Upper lobe of left lung (tissue), 6 donors: ENCODE measurements around the gene SHC2. TPM values are rescaled to one million over a fixed set of nuclear protein-coding genes. Genes with fewer than 3 reads are reported as not detected.
A peak's percentile ranks its signal among the peaks of the same experiment; 100 is the strongest.

Experiments
- ATAC-seq, 2 donors: fragments of 200-7000 bp; cut with Tn5 transposase; one replicate each; pipeline ENCODE4 v1.9.1; 2022; ENCODE audit warnings: mild to moderate bottlenecking in 2 of 2, moderate library complexity in 2 of 2; ENCODE audit not compliant: low FRiP score in 2 of 2
- DNase-seq, 2 donors: peaks; one replicate each; pipeline ENCODE4 v3.0.0-alpha.2; 2019 to 2020
- H3K27ac ChIP-seq, 4 donors: fragments of 200-600 bp; sonication (generic); one replicate each; pipeline ENCODE4 v1.5.1; 2016 to 2019
- H3K27me3 ChIP-seq, 4 donors: fragments of 200-600 bp; sonication (generic); one replicate each; pipeline ENCODE4 v1.5.1; 2017 to 2019
- H3K36me3 ChIP-seq, 4 donors: fragments of 200-600 bp; sonication (generic); one replicate each; pipeline ENCODE4 v1.5.1; 2016 to 2019
- H3K4me1 ChIP-seq, 4 donors: fragments of 200-600 bp; sonication (generic); one replicate each; pipeline ENCODE4 v1.5.1; 2018 to 2019
- H3K4me3 ChIP-seq, 4 donors: fragments of 200-600 bp; sonication (generic); one replicate each; pipeline ENCODE4 v1.5.1; 2017 to 2019; ENCODE audit warnings: mild to moderate bottlenecking in 2 of 4, moderate library complexity in 1 of 4
- H3K9me3 ChIP-seq, 4 donors: fragments of 200-600 bp; sonication (generic); one replicate each; pipeline ENCODE4 v1.5.1; 2018 to 2019
- EP300 ChIP-seq, 4 donors: sonication (generic); formaldehyde crosslinking; IDR thresholded peaks; one replicate each; pipeline ENCODE4 v1.5.1; 2017; ENCODE audit warnings: antibody characterized with exemption in 4 of 4, control low read depth in 2 of 4
- POLR2A ChIP-seq, 4 donors: fragments of 450-650 bp; IDR thresholded peaks; one replicate each; pipeline ENCODE4 v1.5.1; 2016 to 2017; ENCODE audit warnings: antibody characterized with exemption in 4 of 4, mild to moderate bottlenecking in 2 of 4
- POLR2AphosphoS5 ChIP-seq, 2 donors: sonication (generic); formaldehyde crosslinking; IDR thresholded peaks; one replicate each; pipeline ENCODE4 v1.5.1; 2017; ENCODE audit warnings: antibody characterized with exemption in 2 of 2
- WGBS, 2 donors: methylation state at CpG; one replicate each; pipeline ENCODE4 v1.1.5; 2017 to 2018; 5-methylcytosine and 5-hydroxymethylcytosine counted together
- total RNA-seq, 6 donors: library from RNA; depleted of rRNA in 4 of 6; stranded (reverse); fragments of >200 nt in 4 of 6; gene quantifications; one replicate each; pipeline versions ENCODE4 v1.1.0 to v1.2.1, GENCODE V29; 2016 to 2021
- TF ChIP-seq, protein P1 (sequence below), 6 experiments: fragments of 450-650 bp in 4 of 6; fragments of 200-600 bp in 2 of 6; sonication (generic) in 2 of 6; IDR thresholded peaks; one replicate each; pipeline ENCODE4 v1.5.1; 2016 to 2019; ENCODE audit warnings: antibody characterized with exemption in 6 of 6
- donor health status: DM: no; HTN: no; CAD: no; lungs with moderate emphysema.
- donor health status: DM: no; HTN: yes; CAD: no; lungs with severe emphysema.

SHC2 gene
- total RNA-seq, 6 donors from 2014 or later = 10.5 to 104 (median 22.5) TPM

DNA sequence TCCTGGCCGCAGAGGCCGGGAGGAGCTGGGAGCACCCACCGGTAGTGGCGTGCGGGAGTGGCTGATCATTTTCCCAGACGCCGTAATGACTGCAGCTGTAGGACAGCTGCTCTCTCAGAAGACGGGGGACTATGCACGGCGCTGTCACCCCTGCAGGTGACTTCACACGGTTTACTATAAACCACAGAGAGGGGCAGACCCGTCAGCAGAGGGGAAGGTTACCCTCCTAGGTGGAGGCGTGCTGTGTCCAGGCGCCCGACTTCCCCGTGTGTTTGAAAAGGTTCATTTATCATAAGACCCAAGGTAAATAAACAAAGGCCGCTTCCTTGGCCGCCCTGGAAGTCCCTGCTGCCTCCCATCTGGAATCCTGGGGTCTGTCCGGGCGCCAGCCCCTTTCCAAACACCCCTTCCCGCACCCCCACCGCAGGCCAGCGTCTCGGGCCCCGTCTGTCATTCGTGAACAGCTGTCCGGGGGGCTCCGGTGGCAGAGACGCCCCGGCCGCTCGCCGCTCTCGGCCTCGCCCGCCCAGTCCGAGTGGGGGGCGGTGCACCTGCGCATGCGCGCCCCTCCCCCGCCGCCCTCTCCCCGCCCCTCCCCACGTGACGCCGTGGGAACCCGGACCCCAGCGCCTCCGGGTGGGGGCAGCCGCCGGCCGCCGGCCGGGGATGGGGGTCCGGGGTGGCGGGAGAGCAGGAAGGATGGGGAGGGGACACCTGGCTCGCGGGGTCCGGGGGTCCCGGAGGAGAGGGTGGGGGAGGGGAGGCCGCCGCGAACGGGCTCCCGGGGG, 915 bp downstream of the SHC2 start:
- peaks cover 0 to 8% (median 0%) of the 10 kb centered on the region in 4 donors for H3K36me3 ChIP-seq
- H3K4me3 ChIP-seq = peak overlapping the region; percentile 67 to 77 (median 74)
- no peaks in the 10 kb centered on the region for H3K9me3 ChIP-seq
- WGBS, 2 donors = 2 to 12% methylated on average over 9 to 26 of the region's 66 CpGs
- H3K27ac ChIP-seq = peak overlapping the region; percentile 76 to 92 (median 82)
- peaks cover 0 to 21% (median 5%) of the 10 kb centered on the region in 4 donors for H3K27me3 ChIP-seq
- peaks cover 12 to 28% (median 15%) of the 10 kb centered on the region in 4 donors for H3K4me1 ChIP-seq
- ATAC-seq = peak in 1 of 2 donors; percentile 85
- peak in 2 of 4 donors; percentile 39 to 73 for TF ChIP-seq POLR2A (IDR thresholded peaks at IDR 0.05)
- no peak for TF ChIP-seq EP300 (IDR thresholded peaks at IDR 0.05)
- TF ChIP-seq, protein P1, sequence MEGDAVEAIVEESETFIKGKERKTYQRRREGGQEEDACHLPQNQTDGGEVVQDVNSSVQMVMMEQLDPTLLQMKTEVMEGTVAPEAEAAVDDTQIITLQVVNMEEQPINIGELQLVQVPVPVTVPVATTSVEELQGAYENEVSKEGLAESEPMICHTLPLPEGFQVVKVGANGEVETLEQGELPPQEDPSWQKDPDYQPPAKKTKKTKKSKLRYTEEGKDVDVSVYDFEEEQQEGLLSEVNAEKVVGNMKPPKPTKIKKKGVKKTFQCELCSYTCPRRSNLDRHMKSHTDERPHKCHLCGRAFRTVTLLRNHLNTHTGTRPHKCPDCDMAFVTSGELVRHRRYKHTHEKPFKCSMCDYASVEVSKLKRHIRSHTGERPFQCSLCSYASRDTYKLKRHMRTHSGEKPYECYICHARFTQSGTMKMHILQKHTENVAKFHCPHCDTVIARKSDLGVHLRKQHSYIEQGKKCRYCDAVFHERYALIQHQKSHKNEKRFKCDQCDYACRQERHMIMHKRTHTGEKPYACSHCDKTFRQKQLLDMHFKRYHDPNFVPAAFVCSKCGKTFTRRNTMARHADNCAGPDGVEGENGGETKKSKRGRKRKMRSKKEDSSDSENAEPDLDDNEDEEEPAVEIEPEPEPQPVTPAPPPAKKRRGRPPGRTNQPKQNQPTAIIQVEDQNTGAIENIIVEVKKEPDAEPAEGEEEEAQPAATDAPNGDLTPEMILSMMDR (IDR thresholded peaks at IDR 0.05) = no peak
- peak in 1 of 2 donors; percentile 78 for TF ChIP-seq POLR2AphosphoS5 (IDR thresholded peaks at IDR 0.05)
- DNase-seq = peak; percentile 45 to 94

DNA sequence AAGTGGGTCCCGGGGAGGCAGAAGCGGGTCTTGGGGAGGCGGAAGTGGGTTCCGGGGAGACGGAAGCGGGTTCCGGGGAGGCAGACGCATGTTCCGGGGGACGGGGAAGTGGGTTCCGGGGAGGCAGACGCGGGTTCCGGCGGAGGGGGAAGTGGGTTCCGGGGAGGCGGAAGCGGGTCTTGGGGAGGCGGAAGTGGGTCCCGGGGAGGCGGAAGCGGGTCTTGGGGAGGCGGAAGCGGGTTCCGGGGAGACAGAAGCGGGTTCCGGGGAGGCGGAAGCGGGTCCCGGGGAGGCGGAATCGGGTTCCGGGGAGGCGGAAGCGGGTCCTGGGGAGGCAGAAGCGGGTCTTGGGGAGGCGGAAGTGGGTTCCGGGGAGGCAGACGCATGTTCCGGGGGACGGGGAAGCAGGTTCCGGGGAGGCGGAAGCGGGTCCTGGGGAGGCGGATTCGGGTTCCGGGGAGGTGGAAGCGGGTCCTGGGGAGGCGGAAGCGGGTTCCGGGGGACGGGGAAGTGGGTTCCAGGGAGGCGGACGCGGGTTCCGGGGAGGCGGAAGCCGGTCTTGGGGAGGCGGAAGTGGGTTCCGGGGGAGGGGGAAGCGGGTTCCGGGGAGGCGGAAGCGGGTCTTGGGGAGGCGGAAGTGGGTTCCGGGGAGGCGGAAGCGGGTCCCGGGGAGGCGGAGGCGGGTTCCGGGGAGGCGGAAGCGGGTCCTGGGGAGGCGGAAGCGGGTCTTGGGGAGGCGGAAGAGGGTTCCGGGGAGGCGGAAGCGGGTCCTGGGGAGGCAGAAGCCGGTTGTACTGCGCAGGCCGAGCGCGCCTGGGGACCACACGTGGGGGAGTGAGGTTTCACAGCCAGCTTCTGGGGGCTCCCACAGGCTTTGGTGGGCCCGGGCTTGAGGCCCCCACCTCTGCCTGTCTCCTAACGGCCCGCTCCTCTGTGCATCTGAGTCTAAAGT, 2.5 kb downstream of the SHC2 start:
- no peak for ATAC-seq
- H3K27me3 ChIP-seq = peaks cover 0 to 21% (median 5%) of the 10 kb centered on the region in 4 donors
- peaks cover 0 to 8% (median 0%) of the 10 kb centered on the region in 4 donors for H3K36me3 ChIP-seq
- H3K27ac ChIP-seq = no peak overlapping the region
- peak in 1 of 2 donors; percentile 66 for DNase-seq
- no peak overlapping the region for H3K4me3 ChIP-seq
- no peaks in the 10 kb centered on the region for H3K9me3 ChIP-seq
- 95% methylated on average over 74 to 86 of the region's 89 CpGs for WGBS, 2 donors
- H3K4me1 ChIP-seq = peaks cover 12 to 28% (median 15%) of the 10 kb centered on the region in 4 donors
- TF ChIP-seq POLR2A (IDR thresholded peaks at IDR 0.05) = no peak
- TF ChIP-seq, protein P1 (IDR thresholded peaks at IDR 0.05) = no peak
- TF ChIP-seq POLR2AphosphoS5 (IDR thresholded peaks at IDR 0.05) = no peak
- no peak for TF ChIP-seq EP300 (IDR thresholded peaks at IDR 0.05)

DNA sequence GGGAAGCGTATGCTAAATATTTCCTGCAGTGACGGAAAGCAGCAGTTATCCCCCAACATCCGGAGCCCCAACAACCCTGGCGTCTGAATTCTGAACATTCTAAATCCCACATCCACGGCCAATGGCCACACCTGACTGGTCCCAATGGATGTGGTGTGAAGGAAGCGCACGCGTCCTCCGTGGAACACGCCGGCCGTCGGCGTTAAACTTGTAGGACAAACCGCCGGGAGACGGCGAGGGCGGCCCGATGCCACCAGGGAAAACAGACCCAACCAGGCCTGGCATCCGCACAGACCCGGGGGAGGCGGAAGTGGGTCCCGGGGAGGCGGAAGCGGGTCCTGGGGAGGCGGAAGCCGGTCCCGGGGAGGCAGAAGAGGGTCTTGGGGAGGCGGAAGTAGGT, 3.2 kb downstream of the SHC2 start:
- Histone ChIP-seq H3K27ac (no peak overlapping the region), H3K36me3 (peaks cover 0 to 8% (median 0%) of the 10 kb centered on the region in 4 donors), H3K4me3 (no peak overlapping the region), H3K4me1 (peaks cover 12 to 28% (median 15%) of the 10 kb centered on the region in 4 donors), H3K9me3 (no peaks in the 10 kb centered on the region), H3K27me3 (peaks cover 0 to 21% (median 5%) of the 10 kb centered on the region in 4 donors)
- TF ChIP-seq POLR2A (IDR thresholded peaks at IDR 0.05) = no peak
- TF ChIP-seq POLR2AphosphoS5 (IDR thresholded peaks at IDR 0.05) = no peak
- TF ChIP-seq, protein P1 (IDR thresholded peaks at IDR 0.05) = no peak
- no peak for TF ChIP-seq EP300 (IDR thresholded peaks at IDR 0.05)
- 95 to 96% methylated on average over 30 of the region's 30 CpGs for WGBS, 2 donors
- ATAC-seq (no peak), DNase-seq (peak in 1 of 2 donors; percentile 82)

DNA sequence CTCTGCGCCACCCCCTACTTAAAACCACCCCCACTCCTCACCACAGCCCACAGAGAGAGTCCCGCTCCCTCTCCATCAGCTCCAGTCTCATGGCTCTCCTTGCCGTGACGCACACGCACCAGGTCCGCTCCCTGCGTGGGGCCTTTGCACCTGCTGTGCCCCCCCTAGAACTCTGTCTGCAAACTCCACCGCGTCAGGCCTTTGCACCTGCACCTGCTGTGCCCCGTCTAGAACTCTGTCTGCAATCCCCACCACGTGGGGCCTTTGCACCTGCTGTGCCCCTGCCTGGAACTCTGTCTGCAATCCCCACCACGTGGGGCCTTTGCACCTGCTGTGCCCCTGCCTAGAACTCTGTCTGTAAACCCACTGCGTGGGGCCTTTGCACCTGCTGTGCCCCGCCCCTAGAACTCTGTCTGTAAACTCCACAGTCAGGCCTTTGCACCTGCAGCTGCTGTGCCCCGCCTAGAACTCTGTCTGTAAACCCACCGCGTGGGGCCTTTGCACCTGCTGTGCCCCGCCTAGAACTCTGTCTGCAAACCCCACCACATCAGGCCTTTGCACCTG, 4.2 kb downstream of the SHC2 start:
- Histone ChIP-seq H3K27me3 (peaks cover 0 to 16% (median 4%) of the 10 kb centered on the region in 4 donors), H3K36me3 (peaks cover 0 to 8% (median 0%) of the 10 kb centered on the region in 4 donors), H3K4me3 (no peak overlapping the region), H3K4me1 (peaks cover 7 to 20% (median 12%) of the 10 kb centered on the region in 4 donors), H3K27ac (no peak overlapping the region), H3K9me3 (no peaks in the 10 kb centered on the region)
- DNase-seq (peak in 1 of 2 donors; percentile 30), ATAC-seq (no peak)
- WGBS, 2 donors = 84 to 86% methylated on average over 18 of the region's 18 CpGs
- TF ChIP-seq EP300 (IDR thresholded peaks at IDR 0.05) (no peak), POLR2AphosphoS5 (IDR thresholded peaks at IDR 0.05) (no peak), POLR2A (IDR thresholded peaks at IDR 0.05) (no peak)
- TF ChIP-seq, protein P1 (IDR thresholded peaks at IDR 0.05) = no peak
